HG02943 (cell line): ENCODE measurements around the gene OR56A3.

ENCODE experiments used
- ATAC-seq: cut with Tn5 transposase; IDR thresholded peaks from one replicate; pipeline ENCODE4 v1.9.1; 2021; ENCODE audit warnings: mild to moderate bottlenecking, low read depth, moderate library complexity; ENCODE audit not compliant: unreplicated experiment

The OR56A3 gene

DNA sequence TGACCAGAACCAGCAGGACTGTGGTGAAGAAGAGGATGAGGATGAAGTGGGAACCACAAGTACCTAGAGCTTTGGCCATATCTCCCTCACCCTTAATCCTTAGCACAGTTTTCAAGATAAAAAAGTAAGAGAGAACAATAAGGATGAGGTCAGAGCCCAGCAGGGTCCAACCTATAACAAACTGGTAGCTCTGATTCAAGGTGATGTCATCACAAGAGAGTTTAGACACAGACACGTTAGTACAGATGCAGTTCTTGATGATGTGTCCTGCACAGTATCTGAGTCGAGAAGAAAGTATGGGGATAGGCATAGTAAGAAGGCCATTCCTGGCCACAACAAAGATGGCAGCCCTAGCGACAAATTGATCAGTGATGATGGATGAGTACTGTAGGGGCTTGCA, 25.7 kb downstream of the OR56A3 start:
- no peak for ATAC-seq

GRCh38 chr11:5968394-5968793, 26.3 kb downstream of the OR56A3 start, which contains the start of gene OR56A5:
OR56A5 (minus strand) TSS chr11:5968494; CDS start chr11:5968494, 0 bp downstream.
- no peak for ATAC-seq

DNA sequence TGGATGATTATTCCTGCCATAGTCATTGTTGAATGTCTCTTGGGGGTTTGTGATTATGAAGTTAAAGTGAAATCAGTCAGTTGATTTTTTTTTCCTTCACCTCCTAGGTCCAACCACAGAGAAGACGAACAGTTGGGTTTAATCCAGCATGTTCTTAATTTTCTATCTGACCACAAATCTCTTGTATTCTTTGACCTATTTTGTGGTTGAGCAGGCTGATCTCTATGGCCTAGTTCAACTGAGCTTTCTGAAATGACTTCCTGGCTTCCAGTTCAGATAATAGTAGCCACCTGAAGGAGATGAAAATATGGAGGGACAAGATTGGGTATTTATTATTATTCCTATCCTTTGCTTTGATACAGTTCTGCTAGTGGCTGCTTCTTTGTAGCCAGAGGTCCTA, 31.5 kb downstream of the OR56A3 start:
- no peak for ATAC-seq

GRCh38 chr11:5983443-5983842, 41.4 kb downstream of the OR56A3 start:
- ATAC-seq, result no peak

- no peak for ATAC-seq
Observed at GRCh38 chr11:5986885-5987284, 44.8 kb downstream of the OR56A3 start, which contains the start of gene OR52L1. OR52L1 (minus strand) TSS chr11:5986985; CDS start chr11:5986930, 55 bp downstream.

- no peak for ATAC-seq
Observed at GRCh38 chr11:5989203-5989602, 47.2 kb downstream of the OR56A3 start.

- no peak for ATAC-seq
Observed at GRCh38 chr11:5992150-5992549, 50.1 kb downstream of the OR56A3 start.

GRCh38 chr11:5992604-5993251, 50.7 kb downstream of the OR56A3 start:
- no peak for ATAC-seq

- ATAC-seq, result no peak
Observed at GRCh38 chr11:5994791-5995190, 52.7 kb downstream of the OR56A3 start.
